Neuron (in vitro differentiated cells): ENCODE measurements around the gene MCCD1.

ENCODE experiments used
- H2AFZ ChIP-seq: one replicate; pipeline ENCODE4 v1.6.1; 2013; ENCODE audit warnings: low read depth, mild to moderate bottlenecking, inconsistent platforms, low read length, moderate library complexity
- H3K27me3 ChIP-seq: one replicate; pipeline ENCODE4 v1.6.1; 2013; ENCODE audit warnings: low read length; ENCODE audit not compliant: insufficient read depth
- H3K36me3 ChIP-seq: one replicate; pipeline ENCODE4 v1.6.1; 2013; ENCODE audit warnings: low read length; ENCODE audit not compliant: insufficient read depth
- H3K4me1 ChIP-seq: one replicate; pipeline ENCODE4 v1.6.1; 2013; ENCODE audit warnings: low read length; ENCODE audit not compliant: insufficient read depth
- H3K4me3 ChIP-seq: 2 replicates; pipeline ENCODE4 v1.5.1; 2013; ENCODE audit warnings: mild to moderate bottlenecking, low read length, moderate library complexity
- H3K9me3 ChIP-seq: one replicate; pipeline ENCODE4 v1.6.1; 2013; ENCODE audit warnings: low read length

The MCCD1 gene

DNA sequence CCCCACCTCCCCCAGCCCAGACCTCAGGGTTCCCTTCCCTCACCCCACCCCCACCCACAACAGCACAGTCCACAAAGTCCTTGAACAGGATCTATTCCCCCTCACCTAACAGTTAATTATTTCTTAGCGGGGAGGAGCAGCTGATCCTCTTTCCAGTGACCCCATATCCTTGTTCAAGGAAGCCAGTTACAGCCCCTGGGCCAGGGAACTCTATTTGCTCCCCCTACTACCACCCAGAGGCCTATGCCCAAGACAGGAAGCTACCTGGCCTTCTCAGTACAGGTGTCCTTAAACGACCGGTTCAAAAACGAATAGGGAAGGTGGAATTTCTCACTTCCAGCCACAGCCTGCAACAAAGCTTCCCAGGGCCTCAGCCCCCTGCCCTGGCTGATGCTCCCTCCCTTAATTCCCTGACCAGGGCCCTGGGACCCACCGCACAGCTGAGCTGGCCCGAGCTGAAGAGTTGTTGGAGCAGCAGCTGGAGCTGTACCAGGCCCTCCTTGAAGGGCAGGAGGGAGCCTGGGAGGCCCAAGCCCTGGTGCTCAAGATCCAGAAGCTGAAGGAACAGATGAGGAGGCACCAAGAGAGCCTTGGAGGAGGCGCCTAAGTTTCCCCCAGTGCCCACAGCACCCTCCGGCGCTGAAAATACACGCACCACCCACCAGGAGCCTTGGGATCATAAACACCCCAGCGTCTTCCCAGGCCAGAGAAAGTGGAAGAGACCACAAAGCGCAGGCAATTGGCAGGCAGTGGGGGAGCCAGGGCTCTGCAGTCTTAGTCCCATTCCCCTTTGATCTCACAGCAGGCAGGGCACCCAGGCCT is 778 bp downstream of the MCCD1 start:
- Histone ChIP-seq H2AFZ (no peak overlapping the region), H3K9me3 (no peaks in the 10 kb centered on the region), H3K36me3 (peaks cover 46% of the 10 kb centered on the region), H3K27me3 (no peaks in the 10 kb centered on the region), H3K4me1 (no peaks in the 10 kb centered on the region), H3K4me3 (no peak overlapping the region)

DNA sequence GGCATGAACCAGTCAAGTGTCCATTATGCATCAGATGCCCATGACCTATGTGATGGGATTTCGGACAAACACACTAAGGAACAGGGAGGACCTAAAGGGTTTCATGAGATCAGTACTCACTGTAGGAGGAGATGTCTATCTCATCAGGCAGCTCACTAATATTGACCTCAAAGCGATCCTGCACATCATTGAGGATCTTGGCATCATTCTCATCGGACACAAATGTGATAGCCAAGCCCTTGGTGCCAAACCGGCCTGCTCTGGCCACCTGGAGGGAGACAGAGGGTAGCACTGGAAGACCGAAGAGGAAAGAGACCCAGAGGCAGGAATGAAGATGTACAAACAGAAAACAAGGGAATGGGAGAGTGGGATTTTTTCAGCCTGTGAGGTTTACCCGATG is 1.9 kb downstream of the MCCD1 start:
- Histone ChIP-seq H2AFZ (no peak overlapping the region), H3K36me3 (peaks cover 57% of the 10 kb centered on the region), H3K4me3 (no peak overlapping the region)

DNA sequence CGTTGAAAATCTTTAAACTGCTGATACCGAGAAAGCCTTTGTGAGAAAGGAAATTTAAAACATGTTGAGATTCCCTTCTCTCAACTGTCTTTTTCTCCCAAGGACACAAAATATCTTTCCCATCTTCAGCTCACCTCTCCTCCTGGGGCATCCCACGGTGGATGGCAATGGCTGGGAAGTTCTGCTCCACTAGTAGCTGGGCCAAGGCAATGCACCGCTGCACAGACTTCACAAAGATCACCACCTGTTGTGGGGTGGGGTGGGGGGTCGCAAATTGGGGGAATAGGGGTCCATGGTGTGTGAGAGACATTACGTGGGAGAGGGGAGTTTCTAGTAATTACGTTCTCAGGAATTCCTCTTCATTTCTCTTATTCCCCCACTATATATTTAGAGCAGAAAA is 2.4 kb downstream of the MCCD1 start:
- Histone ChIP-seq H3K4me3 (no peak overlapping the region), H3K4me1 (no peaks in the 10 kb centered on the region), H3K9me3 (no peaks in the 10 kb centered on the region), H2AFZ (no peak overlapping the region), H3K27me3 (no peaks in the 10 kb centered on the region), H3K36me3 (peaks cover 63% of the 10 kb centered on the region)

More for the DNA sequence above, 1.9 kb downstream of the MCCD1 start:
- Histone ChIP-seq H3K9me3 (no peaks in the 10 kb centered on the region), H3K4me1 (no peaks in the 10 kb centered on the region), H3K27me3 (no peaks in the 10 kb centered on the region)

DNA sequence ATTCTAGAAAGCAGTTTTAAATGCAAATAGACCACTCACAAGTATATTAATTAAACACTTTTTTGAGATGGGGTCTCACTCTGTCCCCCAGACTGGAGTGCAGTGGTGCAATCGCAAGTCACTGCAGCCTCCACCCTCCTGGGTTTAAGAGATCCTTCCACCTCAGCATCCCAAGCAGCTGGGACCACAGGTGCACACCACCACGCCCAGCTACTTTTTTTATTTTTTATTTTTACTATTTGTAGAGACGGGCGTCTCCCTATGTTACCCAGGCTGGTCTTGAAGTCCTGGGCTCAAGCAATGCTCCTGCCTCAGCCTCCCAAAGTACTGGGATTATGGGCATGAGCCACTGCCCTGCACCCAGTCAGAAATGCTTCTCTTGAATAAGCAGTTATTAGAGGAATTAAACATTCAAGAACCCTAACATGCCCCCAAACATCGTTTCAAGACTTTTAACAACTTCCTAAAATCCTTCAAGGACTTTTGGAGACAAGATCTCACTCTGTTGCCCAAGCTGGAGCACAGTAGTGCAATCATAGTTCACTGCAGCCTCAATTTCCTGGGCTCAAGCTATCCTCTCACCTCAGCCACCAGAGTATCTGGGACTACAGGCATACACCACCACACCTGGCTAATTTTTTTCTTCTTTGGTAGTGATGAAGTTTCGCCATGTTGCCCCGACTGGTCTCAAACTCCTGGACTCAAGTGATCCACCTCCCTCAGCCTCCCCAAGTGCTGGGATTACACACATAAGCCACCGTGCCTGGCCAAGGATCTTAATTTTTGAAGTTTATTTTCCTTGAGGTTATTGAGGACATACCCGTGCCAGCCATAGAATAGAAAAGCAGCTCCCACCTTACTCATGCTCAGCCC is 3.2 kb downstream of the MCCD1 start:
- no peaks in the 10 kb centered on the region for H3K27me3 ChIP-seq
- no peaks in the 10 kb centered on the region for H3K4me1 ChIP-seq
- H2AFZ ChIP-seq, result no peak overlapping the region
- H3K9me3 ChIP-seq, result no peaks in the 10 kb centered on the region
- H3K4me3 ChIP-seq, result no peak overlapping the region
- peaks cover 70% of the 10 kb centered on the region for H3K36me3 ChIP-seq

DNA sequence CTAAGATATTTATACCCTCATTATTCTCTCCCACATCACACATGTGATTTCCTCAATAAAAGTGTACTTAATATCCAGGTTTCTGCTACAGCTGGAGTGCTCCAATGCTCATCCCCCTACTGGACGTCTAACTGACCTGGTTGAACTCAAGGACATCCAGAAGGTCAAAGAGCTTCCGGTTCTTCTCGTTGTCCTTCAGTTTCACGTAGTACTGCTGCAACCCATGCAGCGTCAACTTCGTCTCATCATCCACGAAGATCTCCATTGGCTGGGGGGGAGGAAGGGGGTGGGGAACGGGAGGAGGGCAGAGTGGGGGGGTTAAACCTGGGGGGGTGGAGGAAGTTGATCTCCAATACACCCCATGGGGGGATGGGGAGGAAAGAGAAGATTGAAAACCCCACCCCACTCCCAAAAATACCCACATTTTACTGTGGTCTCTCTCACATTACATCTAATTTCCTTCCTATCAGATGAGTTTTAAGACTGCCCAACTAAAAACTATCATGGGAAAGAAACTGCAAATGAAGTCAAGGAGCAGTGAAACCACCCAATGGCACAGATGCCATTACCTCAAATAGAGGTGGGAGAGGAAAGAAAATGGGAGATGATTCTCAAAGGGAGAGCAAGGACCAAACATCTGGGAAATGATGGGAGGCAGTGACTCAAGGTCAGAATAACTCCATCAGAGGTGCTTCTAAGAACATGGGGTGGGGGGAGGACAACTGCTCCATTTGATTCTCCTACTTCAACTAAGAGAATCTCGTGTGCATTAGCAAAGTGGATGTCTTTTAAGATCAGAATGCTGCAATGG is 4.1 kb downstream of the MCCD1 start:
- no peaks in the 10 kb centered on the region for H3K27me3 ChIP-seq
- H2AFZ ChIP-seq, result no peak overlapping the region
- peaks cover 76% of the 10 kb centered on the region for H3K36me3 ChIP-seq
- no peak overlapping the region for H3K4me3 ChIP-seq
- no peaks in the 10 kb centered on the region for H3K4me1 ChIP-seq
- H3K9me3 ChIP-seq, result no peaks in the 10 kb centered on the region

DNA sequence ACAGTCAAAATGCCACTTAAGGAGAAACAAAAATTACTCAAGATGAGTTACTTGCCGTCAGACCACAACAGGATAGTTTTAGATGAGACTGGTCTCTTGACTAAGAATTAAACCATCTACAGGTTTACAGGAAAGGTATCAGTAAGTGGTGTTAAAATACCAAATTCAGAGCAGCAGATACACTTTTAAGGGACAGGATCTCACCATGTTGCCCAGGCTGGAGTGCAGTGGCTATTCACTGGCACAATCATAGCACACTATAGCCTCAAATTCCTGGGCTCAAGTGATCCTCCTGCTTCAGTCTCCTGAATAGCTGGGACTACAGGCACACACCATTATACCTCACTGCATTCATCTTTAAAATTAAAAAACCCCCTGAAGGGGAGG is 4.7 kb downstream of the MCCD1 start:
- H3K9me3 ChIP-seq, result no peaks in the 10 kb centered on the region
- H3K27me3 ChIP-seq, result no peaks in the 10 kb centered on the region
- no peak overlapping the region for H3K4me3 ChIP-seq
- H3K36me3 ChIP-seq, result peaks cover 81% of the 10 kb centered on the region
- no peak overlapping the region for H2AFZ ChIP-seq
- H3K4me1 ChIP-seq, result peaks cover under 1% of the 10 kb centered on the region

DNA sequence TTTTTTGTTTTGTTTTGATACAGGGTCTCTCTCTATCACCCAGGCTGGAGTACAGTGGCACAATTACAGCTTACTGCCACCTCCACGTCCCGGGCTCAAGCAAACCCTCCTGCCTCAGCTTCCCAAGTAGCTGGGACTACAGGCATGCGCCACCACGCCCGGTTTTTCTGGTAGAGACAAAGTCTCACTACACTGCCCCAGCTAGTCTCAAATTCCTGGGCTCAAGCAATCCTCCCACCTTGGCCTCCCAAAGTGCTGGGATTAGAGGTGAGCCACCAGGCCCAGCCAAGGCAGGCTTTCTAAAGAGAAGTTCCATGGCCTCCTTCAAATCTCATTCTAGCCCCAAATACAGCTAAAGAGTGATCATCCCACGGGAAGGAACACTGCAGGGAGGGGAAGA is 5.2 kb downstream of the MCCD1 start:
- Histone ChIP-seq H3K9me3 (no peaks in the 10 kb centered on the region), H3K4me1 (peaks cover 6% of the 10 kb centered on the region), H3K4me3 (no peak overlapping the region), H3K27me3 (no peaks in the 10 kb centered on the region), H2AFZ (no peak overlapping the region), H3K36me3 (peaks cover 87% of the 10 kb centered on the region)

DNA sequence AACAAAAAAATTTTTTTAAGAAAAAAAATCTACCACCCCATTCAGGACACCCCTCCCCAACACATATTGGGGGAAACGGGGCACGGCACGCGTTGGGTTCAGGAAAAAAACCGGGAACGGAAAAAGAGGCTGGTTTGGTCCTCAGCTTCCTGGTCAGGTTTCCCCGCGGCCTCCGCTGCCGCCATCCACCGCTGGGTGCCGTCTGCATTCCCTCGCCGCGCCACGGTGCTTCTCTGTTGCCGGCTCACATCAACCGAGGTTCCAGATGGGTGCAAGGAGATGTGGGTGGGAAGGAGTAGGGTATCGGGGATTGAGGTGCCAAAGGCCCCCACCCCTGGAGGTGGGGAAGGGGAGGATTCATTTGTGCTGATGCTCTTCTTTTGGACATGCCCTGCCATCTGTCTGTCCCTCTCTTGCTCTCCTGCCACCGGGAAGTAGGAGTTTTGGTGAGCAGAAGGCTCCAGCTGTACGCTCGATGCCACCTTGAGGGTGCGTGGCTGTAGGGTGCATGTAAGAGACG is 5.8 kb downstream of the MCCD1 start:
- peaks cover 92% of the 10 kb centered on the region for H3K36me3 ChIP-seq
- no peak overlapping the region for H3K4me3 ChIP-seq
- H3K27me3 ChIP-seq, result no peaks in the 10 kb centered on the region
- peaks cover 12% of the 10 kb centered on the region for H3K4me1 ChIP-seq
- no peaks in the 10 kb centered on the region for H3K9me3 ChIP-seq
- H2AFZ ChIP-seq, result no peak overlapping the region

DNA sequence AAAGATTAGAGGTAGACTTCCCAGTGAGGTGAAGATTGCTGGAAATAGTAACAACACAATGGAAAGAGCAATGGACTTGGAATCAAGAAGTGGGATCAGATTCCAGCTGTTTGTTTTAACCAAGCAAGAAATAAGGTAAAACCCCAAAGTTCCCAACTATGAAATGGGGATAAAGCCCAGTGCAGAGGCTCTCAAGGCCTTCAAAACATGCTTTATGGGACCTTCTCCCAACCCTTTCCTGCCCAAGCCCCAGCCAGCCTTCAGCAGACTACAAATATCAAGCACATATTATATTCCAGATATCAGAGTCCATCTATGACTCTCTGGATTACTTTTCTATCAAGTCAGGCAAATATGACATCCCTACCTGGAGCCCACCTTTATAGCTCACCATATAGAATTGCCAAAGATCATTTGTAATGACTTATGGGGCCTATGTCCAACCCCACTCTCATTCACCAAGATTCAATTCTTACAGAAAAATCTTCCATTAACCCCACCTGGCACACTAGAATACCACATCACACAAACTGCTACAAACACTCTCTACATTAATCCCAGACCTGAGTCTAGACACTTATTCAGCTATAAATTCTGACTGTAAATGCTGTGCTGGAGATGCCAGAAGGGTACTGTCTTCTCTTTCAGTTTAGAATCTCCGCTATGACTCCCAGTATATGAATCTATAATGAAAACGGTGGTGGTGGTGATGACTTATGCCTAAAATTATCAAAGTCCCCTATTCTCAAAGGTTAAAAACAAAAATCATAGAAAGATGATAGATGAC is 7.0 kb downstream of the MCCD1 start:
- peaks cover 95% of the 10 kb centered on the region for H3K36me3 ChIP-seq
- no peaks in the 10 kb centered on the region for H3K9me3 ChIP-seq
- H2AFZ ChIP-seq, result no peak overlapping the region
- peaks cover 23% of the 10 kb centered on the region for H3K4me1 ChIP-seq
- H3K4me3 ChIP-seq, result no peak overlapping the region
- no peaks in the 10 kb centered on the region for H3K27me3 ChIP-seq

DNA sequence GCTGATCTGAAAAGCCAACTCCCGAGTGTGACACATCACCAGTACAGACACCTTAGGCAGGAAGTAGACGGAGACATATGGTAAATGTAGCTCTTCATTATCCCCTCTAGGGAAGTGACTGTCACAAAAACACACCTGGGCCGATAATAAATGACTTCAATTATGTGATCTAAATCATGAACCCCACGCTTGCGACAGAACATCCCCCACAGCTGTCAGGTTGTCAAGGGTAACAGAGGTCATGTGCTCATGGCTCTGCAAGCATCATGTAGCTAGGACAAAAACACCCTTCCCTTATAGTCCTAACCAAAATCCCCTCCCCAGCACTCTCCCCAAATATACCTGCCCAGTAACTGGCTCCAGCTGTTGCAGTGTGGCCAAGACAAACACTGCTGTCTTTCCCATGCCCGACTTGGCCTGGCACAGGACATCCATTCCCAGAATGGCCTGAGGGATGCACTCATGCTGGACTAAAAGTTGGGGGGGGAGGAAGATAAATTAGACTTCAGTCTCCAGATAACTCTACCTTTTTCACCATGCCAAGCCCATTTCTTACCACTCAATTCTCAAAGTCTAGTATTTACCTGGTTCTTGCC is 10.1 kb downstream of the MCCD1 start:
- no peaks in the 10 kb centered on the region for H3K27me3 ChIP-seq
- peak overlapping the region; percentile 95 for H3K4me3 ChIP-seq
- H3K36me3 ChIP-seq, result peaks cover 68% of the 10 kb centered on the region
- H2AFZ ChIP-seq, result no peak overlapping the region
- peaks cover 29% of the 10 kb centered on the region for H3K4me1 ChIP-seq
- no peaks in the 10 kb centered on the region for H3K9me3 ChIP-seq

DNA sequence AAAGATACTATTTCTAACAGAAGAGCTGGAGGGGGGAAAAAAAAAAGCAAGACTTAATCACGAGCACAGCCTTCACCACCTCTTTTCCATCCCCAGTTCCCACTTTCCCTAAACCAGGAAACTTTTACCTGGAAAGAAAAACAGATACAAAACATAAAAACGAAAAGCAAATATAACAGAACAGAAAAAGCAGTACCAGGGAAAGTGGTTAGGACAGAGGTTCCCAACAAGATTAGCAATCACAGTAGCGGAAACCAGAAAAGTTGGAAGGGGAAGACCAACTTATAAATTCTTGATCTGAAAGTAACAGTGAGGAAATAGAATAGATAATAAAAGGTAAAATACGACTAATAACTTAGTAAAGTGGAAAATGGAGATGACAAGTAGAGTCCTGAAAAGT is 11.9 kb downstream of the MCCD1 start:
- H3K36me3 ChIP-seq, result peaks cover 50% of the 10 kb centered on the region
- no peaks in the 10 kb centered on the region for H3K27me3 ChIP-seq
- H3K4me3 ChIP-seq, result peak overlapping the region; percentile 95
- H3K4me1 ChIP-seq, result peaks cover 36% of the 10 kb centered on the region
- no peak overlapping the region for H2AFZ ChIP-seq
- no peaks in the 10 kb centered on the region for H3K9me3 ChIP-seq
